Measurements from ENCODE around the gene OR51F2. TPM values are rescaled to one million over a fixed set of nuclear protein-coding genes. Genes with fewer than 3 reads are reported as not detected.

The OR51F2 gene
- total RNA-seq, 1 experiment from 2014 or later: not detected

Other genes with a start within 250 kb of the OR51F2 start
- not detected in 2 replicates for gene OR52I2, start 239.6 kb upstream of the OR51F2 start, total RNA-seq (2014; rRNA removed)
- gene OR52I1, start 227.3 kb upstream of the OR51F2 start, total RNA-seq (2014; rRNA removed): not detected in 2 replicates
- 13.7 and 19.3 TPM in 2 replicates for gene TRIM68, start 213.1 kb upstream of the OR51F2 start, total RNA-seq (2014; rRNA removed)
- gene OR51D1, start 183.8 kb upstream of the OR51F2 start, total RNA-seq (2014; rRNA removed): not detected in 2 replicates
- not detected in 2 replicates for gene OR51E1, start 177.3 kb upstream of the OR51F2 start, total RNA-seq (2014; rRNA removed)
- gene OR51E2, start 123.5 kb upstream of the OR51F2 start, total RNA-seq (2014; rRNA removed): not detected in 2 replicates
- not detected in 2 replicates for gene MMP26, start 116.5 kb upstream of the OR51F2 start, total RNA-seq (2014; rRNA removed)
- gene OR51F1, start 51.4 kb upstream of the OR51F2 start, total RNA-seq (2014; rRNA removed): not detected in 2 replicates
- gene OR52R1, start 16.9 kb upstream of the OR51F2 start, total RNA-seq (2014; rRNA removed): not detected in 2 replicates
- not detected in 2 replicates for gene OR51S1, start 27.9 kb downstream of the OR51F2 start, total RNA-seq (2014; rRNA removed)
- not detected in 2 replicates for gene OR51T1, start 60.6 kb downstream of the OR51F2 start, total RNA-seq (2014; rRNA removed)
- gene OR51A7, start 82.5 kb downstream of the OR51F2 start, total RNA-seq (2014; rRNA removed): not detected in 2 replicates
- not detected in 2 replicates for gene OR51G2, start 98.0 kb downstream of the OR51F2 start, total RNA-seq (2014; rRNA removed)
- gene OR51G1, start 103.0 kb downstream of the OR51F2 start, total RNA-seq (2014; rRNA removed): not detected in 2 replicates
- not detected in 2 replicates for gene OR51A4, start 126.3 kb downstream of the OR51F2 start, total RNA-seq (2014; rRNA removed)
- gene OR51A2, start 134.4 kb downstream of the OR51F2 start, total RNA-seq (2014; rRNA removed): not detected in 2 replicates
- not detected in 2 replicates for gene OR51L1, start 173.5 kb downstream of the OR51F2 start, total RNA-seq (2014; rRNA removed)
- gene OR52J3, start 225.2 kb downstream of the OR51F2 start, total RNA-seq (2014; rRNA removed): not detected in 2 replicates
- not detected in 2 replicates for gene OR52E2, start 238.3 kb downstream of the OR51F2 start, total RNA-seq (2014; rRNA removed)
- gene OR52E1, start 248.3 kb downstream of the OR51F2 start, total RNA-seq (2014; rRNA removed): not detected in 2 replicates